GM23338 (cell line): ENCODE results near the gene TRABD2A. TPM values are rescaled to one million over a fixed set of nuclear protein-coding genes. Genes with fewer than 3 reads are reported as not detected.

Experiments used
- ATAC-seq: fragments of 200-7000 bp; cut with Tn5 transposase; 3 replicates; pipeline ENCODE4 v1.9.1; 2020
- DNase-seq: peaks from one replicate; pipeline ENCODE4 v3.0.0-alpha.2; 2015; ENCODE audit warnings: low spot score
- H2AFZ ChIP-seq: fragments of 200-600 bp; sonication (generic); 2 replicates; pipeline ENCODE4 v1.8.0; 2016; ENCODE audit warnings: antibody characterized with exemption, mild to moderate bottlenecking, moderate library complexity
- H3F3A ChIP-seq: fragments of 200-600 bp; sonication (generic); replicated peaks from 2 replicates; pipeline ENCODE4 v1.8.0; 2017; ENCODE audit warnings: antibody characterized with exemption, mixed run types, low read depth
- H3K27ac ChIP-seq: fragments of 200-600 bp; sonication (generic); 2 replicates; pipeline ENCODE4 v1.6.1; 2016; ENCODE audit warnings: low read depth
- H3K27me3 ChIP-seq: fragments of 200-600 bp; sonication (generic); 2 replicates; pipeline ENCODE4 v1.8.0; 2016; ENCODE audit warnings: mild to moderate bottlenecking, mixed run types, moderate library complexity; ENCODE audit not compliant: insufficient read depth
- H3K36me3 ChIP-seq: fragments of 200-600 bp; sonication (generic); 2 replicates; pipeline ENCODE4 v1.8.0; 2016; ENCODE audit warnings: mild to moderate bottlenecking; ENCODE audit not compliant: insufficient read depth
- H3K4me1 ChIP-seq: fragments of 200-600 bp; sonication (generic); 2 replicates; pipeline ENCODE4 v1.8.0; 2016; ENCODE audit warnings: mild to moderate bottlenecking, moderate library complexity; ENCODE audit not compliant: insufficient read depth
- H3K4me2 ChIP-seq: fragments of 200-600 bp; sonication (generic); 2 replicates; pipeline ENCODE4 v1.7.1; 2017; ENCODE audit warnings: mixed run types
- H3K4me3 ChIP-seq: fragments of 200-600 bp; sonication (generic); 2 replicates; pipeline ENCODE4 v1.6.1; 2016; ENCODE audit warnings: mixed run types
- H3K79me2 ChIP-seq: fragments of 200-600 bp; sonication (generic); replicated peaks from 2 replicates; pipeline ENCODE4 v1.8.0; 2017; ENCODE audit warnings: mild to moderate bottlenecking; ENCODE audit not compliant: insufficient read depth
- H3K9me2 ChIP-seq: fragments of 200-600 bp; sonication (generic); 2 replicates; pipeline ENCODE4 v1.8.0; 2017; ENCODE audit not compliant: insufficient read depth
- H4K20me1 ChIP-seq: fragments of 200-600 bp; sonication (generic); replicated peaks from 2 replicates; pipeline ENCODE4 v1.8.0; 2017; ENCODE audit warnings: mild to moderate bottlenecking; ENCODE audit not compliant: insufficient read depth
- H3K27ac Mint-ChIP-seq: 2 replicates; pipeline ENCODE4 v1.8.0; 2020; ENCODE audit warnings: inconsistent platforms, mild to moderate bottlenecking, moderate library complexity, mixed read lengths
- H3K27me3 Mint-ChIP-seq: 3 replicates; pipeline ENCODE4 v1.8.0; 2022; ENCODE audit warnings: low read depth, mild to moderate bottlenecking, moderate library complexity, mixed read lengths, inconsistent platforms; ENCODE audit not compliant: insufficient read depth, poor library complexity
- H3K36me3 Mint-ChIP-seq: 3 replicates; pipeline ENCODE4 v1.8.0; 2021; ENCODE audit warnings: low read depth, mild to moderate bottlenecking, inconsistent platforms, moderate library complexity, mixed read lengths
- H3K4me1 Mint-ChIP-seq: 3 replicates; pipeline ENCODE4 v1.8.0; 2020; ENCODE audit warnings: mild to moderate bottlenecking, inconsistent platforms, mixed read lengths
- H3K4me3 Mint-ChIP-seq: 3 replicates; pipeline ENCODE4 v1.8.0; 2021; ENCODE audit warnings: moderate library complexity, mild to moderate bottlenecking, inconsistent platforms, mixed read lengths
- H3K9me3 Mint-ChIP-seq: 3 replicates; pipeline ENCODE4 v1.8.0; 2020; ENCODE audit warnings: moderate library complexity, mild to moderate bottlenecking, inconsistent platforms, mixed read lengths
- CTCF ChIP-seq, 2 experiments: fragments of 200-600 bp in 1 of 2; sonication (generic) in 1 of 2; conservative IDR thresholded peaks; 2 replicates each; pipeline versions ENCODE4 v1.5.1 to v1.6.1; 2016 to 2017; ENCODE audit warnings: antibody characterized with exemption in 2 of 2, low read depth in 2 of 2, mild to moderate bottlenecking in 2 of 2, moderate library complexity in 1 of 2
- EZH2phosphoT487 ChIP-seq: fragments of 200-600 bp; sonication (generic); IDR thresholded peaks from one replicate; pipeline ENCODE4 v1.8.1; 2018; ENCODE audit warnings: antibody characterized with exemption; ENCODE audit not compliant: unreplicated experiment
- JUNB ChIP-seq: IDR thresholded peaks from one replicate; pipeline ENCODE4 v1.6.1; 2016; ENCODE audit warnings: antibody characterized with exemption; ENCODE audit not compliant: unreplicated experiment
- NANOG ChIP-seq: IDR thresholded peaks from 2 replicates; pipeline ENCODE4 v1.6.1; 2016; ENCODE audit warnings: antibody characterized with exemption, borderline replicate concordance
- POLR2AphosphoS5 ChIP-seq: IDR thresholded peaks from 2 replicates; pipeline ENCODE4 v1.6.1; 2016; ENCODE audit warnings: antibody characterized with exemption, low read depth
- REST ChIP-seq: IDR thresholded peaks from one replicate; pipeline ENCODE4 v1.6.1; 2018; ENCODE audit warnings: antibody characterized with exemption; ENCODE audit not compliant: unreplicated experiment
- STAT1 ChIP-seq: IDR thresholded peaks from one replicate; pipeline ENCODE4 v1.6.1; 2016; ENCODE audit warnings: antibody characterized with exemption; ENCODE audit not compliant: unreplicated experiment
- polyA plus RNA-seq: library from polyadenylated mRNA; unstranded; fragments of >200 nt; fragmentation: Nextera tagmentation; extraction: Ambion mirVana; gene quantifications from 2 replicates; pipeline ENCODE4 v1.2.1, GENCODE V29; 2016
- total RNA-seq: library from RNA; depleted of rRNA; stranded (reverse); fragments of >200 nt; shearing (Covaris generic); gene quantifications from 2 replicates; pipeline ENCODE4 v1.2.3, GENCODE V29; 2014
- TF ChIP-seq, protein P1 (sequence below): fragments of 250-450 bp; sonication (Bioruptor Pico); IDR thresholded peaks from 2 replicates; pipeline ENCODE4 v1.5.0; 2020; ENCODE audit warnings: mild to moderate bottlenecking, moderate library complexity

Gene TRABD2A
- total and polyA plus RNA-seq, 2 experiments from 2014 or later, result 5.5 to 12.1 TPM

DNA sequence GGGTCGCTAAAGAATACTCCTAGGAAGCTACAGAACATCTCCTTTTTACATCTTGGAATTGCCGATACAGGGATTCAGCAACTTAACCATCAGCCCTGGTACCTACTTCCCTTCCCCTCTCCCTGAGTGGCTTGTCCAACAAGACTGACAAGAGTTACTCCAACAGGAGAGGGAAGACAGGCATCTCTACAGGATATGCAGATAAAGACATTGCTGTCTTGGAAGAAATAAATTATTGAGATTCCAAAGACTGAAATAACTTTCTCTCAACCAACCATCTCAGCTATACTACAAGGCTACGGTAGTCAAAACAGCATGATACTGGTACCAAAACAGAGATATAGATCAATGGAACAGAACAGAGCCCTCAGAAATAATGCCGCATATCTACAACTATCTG is 87.2 kb downstream of the TRABD2A start (continued):
- TF ChIP-seq REST, result no peak

GRCh38 chr2:84792856-84793522 is 87.9 kb downstream of the TRABD2A start:
- no peaks in the 10 kb centered on the region for H3K36me3 Mint-ChIP-seq
- Histone ChIP-seq H3F3A (no peaks in the 10 kb centered on the region), H3K4me3 (no peak overlapping the region), H3K9me2 (peaks cover 13% of the 10 kb centered on the region), H3K27me3 (no peaks in the 10 kb centered on the region), H3K79me2 (no peaks in the 10 kb centered on the region), H3K27ac (no peak overlapping the region), H2AFZ (no peak overlapping the region), H4K20me1 (no peaks in the 10 kb centered on the region), H3K4me2 (no peak overlapping the region), H3K36me3 (no peaks in the 10 kb centered on the region), H3K4me1 (no peaks in the 10 kb centered on the region)
- no peaks in the 10 kb centered on the region for H3K9me3 Mint-ChIP-seq
- no peak for TF ChIP-seq POLR2AphosphoS5
- TF ChIP-seq REST, result no peak
- no peak for TF ChIP-seq EZH2phosphoT487
- no peak for TF ChIP-seq NANOG
- TF ChIP-seq STAT1, result no peak
- TF ChIP-seq JUNB, result no peak
- TF ChIP-seq CTCF (conservative IDR thresholded peaks at IDR 0.05; ENCODE audit: low read depth in 2 of 2), result no peak
- TF ChIP-seq, protein P1, sequence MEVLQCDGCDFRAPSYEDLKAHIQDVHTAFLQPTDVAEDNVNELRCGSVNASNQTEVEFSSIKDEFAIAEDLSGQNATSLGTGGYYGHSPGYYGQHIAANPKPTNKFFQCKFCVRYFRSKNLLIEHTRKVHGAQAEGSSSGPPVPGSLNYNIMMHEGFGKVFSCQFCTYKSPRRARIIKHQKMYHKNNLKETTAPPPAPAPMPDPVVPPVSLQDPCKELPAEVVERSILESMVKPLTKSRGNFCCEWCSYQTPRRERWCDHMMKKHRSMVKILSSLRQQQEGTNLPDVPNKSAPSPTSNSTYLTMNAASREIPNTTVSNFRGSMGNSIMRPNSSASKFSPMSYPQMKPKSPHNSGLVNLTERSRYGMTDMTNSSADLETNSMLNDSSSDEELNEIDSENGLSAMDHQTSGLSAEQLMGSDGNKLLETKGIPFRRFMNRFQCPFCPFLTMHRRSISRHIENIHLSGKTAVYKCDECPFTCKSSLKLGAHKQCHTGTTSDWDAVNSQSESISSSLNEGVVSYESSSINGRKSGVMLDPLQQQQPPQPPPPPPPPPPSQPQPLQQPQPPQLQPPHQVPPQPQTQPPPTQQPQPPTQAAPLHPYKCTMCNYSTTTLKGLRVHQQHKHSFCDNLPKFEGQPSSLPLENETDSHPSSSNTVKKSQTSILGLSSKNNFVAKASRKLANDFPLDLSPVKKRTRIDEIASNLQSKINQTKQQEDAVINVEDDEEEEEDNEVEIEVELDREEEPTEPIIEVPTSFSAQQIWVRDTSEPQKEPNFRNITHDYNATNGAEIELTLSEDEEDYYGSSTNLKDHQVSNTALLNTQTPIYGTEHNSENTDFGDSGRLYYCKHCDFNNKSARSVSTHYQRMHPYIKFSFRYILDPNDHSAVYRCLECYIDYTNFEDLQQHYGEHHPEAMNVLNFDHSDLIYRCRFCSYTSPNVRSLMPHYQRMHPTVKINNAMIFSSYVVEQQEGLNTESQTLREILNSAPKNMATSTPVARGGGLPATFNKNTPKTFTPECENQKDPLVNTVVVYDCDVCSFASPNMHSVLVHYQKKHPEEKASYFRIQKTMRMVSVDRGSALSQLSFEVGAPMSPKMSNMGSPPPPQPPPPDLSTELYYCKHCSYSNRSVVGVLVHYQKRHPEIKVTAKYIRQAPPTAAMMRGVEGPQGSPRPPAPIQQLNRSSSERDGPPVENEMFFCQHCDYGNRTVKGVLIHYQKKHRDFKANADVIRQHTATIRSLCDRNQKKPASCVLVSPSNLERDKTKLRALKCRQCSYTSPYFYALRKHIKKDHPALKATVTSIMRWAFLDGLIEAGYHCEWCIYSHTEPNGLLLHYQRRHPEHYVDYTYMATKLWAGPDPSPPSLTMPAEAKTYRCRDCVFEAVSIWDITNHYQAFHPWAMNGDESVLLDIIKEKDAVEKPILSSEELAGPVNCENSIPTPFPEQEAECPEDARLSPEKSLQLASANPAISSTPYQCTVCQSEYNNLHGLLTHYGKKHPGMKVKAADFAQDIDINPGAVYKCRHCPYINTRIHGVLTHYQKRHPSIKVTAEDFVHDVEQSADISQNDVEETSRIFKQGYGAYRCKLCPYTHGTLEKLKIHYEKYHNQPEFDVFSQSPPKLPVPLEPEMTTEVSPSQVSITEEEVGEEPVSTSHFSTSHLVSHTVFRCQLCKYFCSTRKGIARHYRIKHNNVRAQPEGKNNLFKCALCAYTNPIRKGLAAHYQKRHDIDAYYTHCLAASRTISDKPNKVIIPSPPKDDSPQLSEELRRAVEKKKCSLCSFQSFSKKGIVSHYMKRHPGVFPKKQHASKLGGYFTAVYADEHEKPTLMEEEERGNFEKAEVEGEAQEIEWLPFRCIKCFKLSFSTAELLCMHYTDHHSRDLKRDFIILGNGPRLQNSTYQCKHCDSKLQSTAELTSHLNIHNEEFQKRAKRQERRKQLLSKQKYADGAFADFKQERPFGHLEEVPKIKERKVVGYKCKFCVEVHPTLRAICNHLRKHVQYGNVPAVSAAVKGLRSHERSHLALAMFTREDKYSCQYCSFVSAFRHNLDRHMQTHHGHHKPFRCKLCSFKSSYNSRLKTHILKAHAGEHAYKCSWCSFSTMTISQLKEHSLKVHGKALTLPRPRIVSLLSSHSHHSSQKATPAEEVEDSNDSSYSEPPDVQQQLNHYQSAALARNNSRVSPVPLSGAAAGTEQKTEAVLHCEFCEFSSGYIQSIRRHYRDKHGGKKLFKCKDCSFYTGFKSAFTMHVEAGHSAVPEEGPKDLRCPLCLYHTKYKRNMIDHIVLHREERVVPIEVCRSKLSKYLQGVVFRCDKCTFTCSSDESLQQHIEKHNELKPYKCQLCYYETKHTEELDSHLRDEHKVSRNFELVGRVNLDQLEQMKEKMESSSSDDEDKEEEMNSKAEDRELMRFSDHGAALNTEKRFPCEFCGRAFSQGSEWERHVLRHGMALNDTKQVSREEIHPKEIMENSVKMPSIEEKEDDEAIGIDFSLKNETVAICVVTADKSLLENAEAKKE (CRISPR knock-in tag), result no peak
- DNase-seq (no peak), ATAC-seq (no peak)
- no peak overlapping the region for H3K4me3 Mint-ChIP-seq
- H3K4me1 Mint-ChIP-seq, result no peaks in the 10 kb centered on the region; the same call in 2 of the 3 replicates
- H3K27me3 Mint-ChIP-seq, result peaks cover under 1% of the 10 kb centered on the region
- no peak overlapping the region for H3K27ac Mint-ChIP-seq
